UCSD-AML1 (cell line): ENCODE measurements around the gene STEAP3.
A peak's percentile ranks its signal among the peaks of the same experiment; 100 is the strongest.

ENCODE experiments used
- DNase-seq: peaks from one replicate; lab custom pipeline; 2025; ENCODE audit not compliant: unreplicated experiment; lab: John Stamatoyannopoulos, UW

The STEAP3 gene

GRCh38 chr2:119225105-119225865 is 1.7 kb downstream of the STEAP3 start:
- no peak for DNase-seq

GRCh38 chr2:119225926-119226325 is 2.3 kb downstream of the STEAP3 start:
- DNase-seq, result no peak

DNA sequence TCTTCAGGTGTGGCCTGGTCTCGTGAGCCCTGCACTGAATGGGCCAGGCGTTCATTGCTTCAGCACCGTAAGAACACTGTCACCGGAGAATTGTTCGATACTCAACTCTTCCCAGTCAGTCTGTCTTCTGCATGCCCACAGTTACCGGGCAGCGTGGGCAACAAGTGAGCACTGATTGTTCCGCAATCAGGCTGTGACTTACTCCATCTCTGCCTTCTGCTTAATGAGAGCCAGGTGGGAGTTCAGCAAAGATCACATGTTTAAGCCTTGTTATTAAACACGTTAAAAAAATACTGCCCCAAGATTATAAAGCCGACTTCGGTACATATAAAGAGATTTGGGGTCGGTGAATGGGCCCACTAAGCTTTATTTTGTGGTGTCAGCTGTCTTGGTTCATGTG is 3.7 kb downstream of the STEAP3 start:
- no peak for DNase-seq

- no peak for DNase-seq
Measured at GRCh38 chr2:119228136-119228535, 4.5 kb downstream of the STEAP3 start.

DNA sequence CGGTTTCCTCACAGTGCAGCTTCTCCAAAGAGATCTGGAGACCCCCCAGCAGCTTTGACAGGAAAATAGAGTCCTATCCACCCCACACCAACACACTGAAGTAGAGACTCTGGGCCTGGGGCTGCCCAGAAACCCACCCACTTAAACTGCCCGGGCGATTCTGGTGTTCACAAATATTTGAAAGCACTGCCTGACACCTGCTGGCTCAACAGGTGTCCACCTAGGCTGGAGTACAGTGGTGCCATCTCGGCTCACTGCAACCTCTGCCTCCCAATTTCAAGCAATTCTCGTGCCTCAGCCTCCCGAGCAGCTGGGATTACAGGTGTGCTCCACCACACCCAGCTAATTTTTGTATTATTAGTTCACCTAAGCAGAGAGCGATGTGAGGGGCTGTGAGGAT is 5.3 kb downstream of the STEAP3 start:
- no peak for DNase-seq

- no peak for DNase-seq
Measured at GRCh38 chr2:119229716-119230115, 6.1 kb downstream of the STEAP3 start.

DNA sequence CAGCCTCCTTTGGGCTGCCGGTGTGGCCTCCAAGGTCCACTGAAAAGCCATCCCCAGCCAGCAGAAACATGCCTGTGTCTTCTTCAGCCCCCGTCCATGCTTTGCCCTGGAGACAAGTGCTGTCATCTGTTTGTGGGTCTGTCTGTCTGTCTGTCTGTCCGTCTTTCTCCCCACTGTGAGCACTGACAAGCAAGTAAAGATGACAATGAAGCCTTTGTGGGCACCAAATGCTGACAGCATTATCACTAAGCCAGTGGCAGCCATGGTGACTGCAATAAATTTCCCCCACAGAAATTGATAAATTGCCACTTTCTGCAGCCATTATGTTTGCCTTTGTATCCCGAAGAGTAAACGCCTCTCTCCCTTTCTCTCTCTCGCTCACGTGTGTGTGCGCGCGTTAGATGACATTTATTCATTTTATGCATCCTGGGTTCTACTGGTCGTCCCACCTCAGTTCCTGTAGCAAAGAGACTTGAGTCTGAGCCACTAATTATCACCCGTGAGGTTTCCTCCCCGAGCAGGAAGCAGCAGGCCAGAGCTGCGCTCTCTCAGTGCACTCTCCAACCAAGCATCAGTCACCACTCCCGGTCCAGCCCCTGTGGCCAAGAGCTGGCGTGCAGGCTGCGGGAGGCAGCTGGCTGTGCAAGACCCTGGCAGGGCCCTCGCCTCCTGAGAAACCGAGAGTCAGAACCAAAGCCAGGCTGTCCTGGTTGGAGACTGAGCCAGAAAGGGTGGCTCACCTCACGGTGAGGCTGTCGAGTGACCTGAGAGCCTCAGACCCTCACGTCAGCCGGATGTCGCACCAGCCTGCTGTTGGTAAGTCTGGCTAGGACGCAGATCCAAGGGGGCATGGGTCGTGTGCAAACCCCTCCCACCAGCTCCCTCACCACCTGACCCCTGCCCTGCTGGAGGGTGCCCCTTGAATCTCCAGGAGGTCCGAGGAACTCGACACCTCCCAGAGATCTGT is 6.9 kb downstream of the STEAP3 start:
- peak; percentile 31 for DNase-seq

GRCh38 chr2:119231975-119232665 is 8.5 kb downstream of the STEAP3 start:
- no peak for DNase-seq

DNA sequence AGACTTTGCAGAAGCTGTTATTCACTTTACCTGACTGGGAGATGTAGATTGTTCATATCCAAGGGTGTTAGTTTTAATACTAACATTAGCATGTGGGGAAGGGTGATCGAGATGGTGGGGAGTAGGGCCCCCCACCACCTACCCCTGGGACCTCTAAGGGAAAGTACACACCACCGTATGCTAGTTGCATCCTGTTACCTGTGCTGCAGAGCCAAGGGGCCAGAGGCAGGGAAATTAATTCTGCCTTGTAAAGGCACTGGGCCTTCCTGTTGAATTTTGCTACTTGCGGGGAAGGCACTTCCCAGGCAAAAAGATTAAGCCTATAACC is 9.0 kb downstream of the STEAP3 start:
- no peak for DNase-seq

DNA sequence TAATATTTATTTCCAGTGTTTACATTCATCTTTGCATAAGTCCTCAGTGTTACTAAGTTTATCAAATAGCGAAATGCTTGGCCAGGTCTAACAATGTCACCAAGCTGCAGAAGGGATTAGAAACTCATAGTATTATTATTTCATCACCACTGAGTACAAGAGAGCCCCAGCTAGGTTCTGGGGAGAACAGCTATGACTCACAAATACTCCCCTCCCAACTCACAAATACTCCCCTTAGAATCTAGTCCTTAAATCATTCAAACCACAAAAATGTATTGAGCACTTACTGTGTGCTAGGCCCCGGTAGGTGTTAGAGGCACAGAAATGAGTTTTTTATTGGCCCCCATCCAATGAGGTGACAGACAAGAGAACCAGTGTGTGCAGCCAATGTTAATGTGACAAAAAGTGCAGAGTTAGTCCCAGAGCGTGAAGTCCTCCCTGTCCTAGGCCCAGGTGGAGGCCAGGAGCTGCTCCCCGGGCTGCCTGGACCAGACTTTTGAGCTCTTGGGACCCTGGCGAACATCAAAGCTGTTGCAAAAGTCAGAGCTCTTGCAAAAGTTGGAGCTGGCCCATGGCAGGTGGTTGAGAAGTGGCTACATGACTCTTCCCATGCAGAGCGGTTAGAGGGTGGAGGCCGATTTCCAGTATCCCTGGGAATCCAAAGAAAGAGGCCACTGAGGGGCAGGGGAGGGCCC is 9.8 kb downstream of the STEAP3 start:
- DNase-seq, result no peak

DNA sequence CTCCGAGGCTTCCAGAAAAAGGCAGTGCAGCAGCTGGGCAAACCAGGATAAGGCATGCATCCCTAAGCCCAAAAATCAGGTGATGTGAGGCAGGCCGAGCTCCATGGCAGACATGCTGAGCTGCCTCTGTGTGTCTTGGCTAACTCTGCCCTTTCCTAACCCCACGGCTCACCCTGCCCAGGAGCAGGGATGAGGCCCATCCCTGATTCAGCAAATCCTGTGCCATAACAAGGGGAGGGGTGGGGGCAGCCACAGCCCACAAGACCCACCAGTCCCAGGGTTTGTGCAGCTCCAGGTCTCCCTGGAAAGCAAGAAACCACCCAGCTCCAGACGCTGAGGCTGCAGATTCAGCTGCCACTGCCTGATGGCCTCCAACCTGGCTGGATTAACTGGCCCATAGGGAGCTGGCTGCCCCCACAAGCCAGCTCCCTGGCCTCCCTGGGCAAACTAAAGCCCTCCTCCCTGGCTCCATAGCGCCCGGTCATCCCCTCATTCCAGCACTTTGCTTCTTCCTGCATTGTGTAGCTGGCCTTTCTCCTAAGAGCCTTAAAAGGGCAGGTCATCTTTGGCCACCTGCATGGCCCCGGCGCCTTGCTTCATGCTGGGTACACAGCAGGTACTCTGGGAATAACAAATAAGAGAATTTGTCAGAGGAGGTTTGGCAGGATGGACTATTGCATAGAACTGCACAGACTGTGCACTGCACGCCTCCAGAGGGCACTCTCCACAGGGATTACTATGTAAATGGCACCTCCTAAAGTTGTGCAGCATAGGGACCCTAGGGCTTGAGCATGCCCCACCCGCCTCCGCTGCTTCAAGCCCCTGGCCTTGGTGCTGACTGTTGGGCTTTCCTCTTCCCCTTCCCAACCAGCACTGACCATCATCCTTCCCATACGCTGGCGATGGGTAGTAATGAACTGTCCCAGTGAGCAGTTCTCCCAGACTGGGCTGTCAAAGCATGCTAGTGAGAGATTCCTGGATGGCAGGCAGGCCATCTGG is 10.7 kb downstream of the STEAP3 start:
- peak; percentile 24 for DNase-seq

GRCh38 chr2:119236796-119237195 is 13.2 kb downstream of the STEAP3 start:
- no peak for DNase-seq

DNA sequence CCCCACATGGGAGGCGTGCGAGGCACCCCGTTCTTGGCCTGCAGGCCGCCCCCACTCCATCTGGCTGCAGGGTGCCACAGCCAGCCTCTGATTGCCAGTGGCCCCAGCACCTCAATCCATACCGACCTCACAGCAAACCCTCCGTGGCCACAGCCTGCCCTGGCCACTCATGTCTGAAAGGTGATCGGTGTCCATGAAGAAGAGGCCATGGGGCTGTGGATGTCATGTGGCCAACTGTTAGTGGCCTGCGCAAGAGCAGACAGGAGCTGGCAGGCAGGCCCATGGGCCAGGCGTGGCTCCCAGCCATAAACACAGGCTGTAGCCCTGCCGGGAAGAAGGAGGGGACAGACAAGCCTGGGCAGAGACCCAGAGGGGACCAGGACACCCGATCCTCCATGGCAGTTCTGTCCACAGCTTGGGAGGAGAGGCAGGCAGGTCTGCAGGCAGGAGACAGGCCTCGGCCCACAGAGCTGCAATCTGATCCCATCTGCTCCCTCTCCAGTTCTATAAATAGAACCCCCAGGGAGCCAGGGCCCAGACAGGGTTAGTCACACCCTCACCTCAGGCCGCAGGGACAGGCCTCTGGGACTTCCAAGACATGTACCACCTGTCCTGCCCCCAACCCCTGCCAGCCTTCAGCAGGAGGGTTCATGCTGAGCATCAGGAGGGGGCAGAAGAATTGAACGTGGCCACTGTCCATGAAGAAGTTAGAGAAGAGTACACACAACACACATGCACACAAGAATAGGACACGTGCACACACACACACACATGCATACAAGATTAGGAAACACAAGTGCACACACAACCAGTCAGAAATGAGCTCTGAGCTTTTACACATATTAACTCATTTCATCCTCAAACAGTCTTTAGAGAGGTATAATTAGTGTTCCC is 16.9 kb downstream of the STEAP3 start:
- DNase-seq, result no peak

DNA sequence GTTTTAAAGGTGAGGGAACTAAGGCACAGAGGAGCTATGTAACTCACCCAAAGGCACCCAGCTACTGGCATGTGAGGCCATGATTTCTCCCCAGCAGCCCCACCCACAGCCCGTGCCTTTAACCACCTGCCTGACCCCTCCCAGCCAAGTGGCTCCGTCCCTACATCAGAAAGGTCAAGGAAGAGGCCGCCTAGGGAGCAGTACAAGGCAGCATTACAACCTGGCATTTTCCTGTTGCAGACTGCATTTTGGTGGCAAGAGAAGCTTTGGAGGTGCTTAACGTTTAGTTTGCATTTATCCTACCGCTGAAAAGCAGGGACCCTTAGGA is 17.5 kb downstream of the STEAP3 start:
- no peak for DNase-seq

DNA sequence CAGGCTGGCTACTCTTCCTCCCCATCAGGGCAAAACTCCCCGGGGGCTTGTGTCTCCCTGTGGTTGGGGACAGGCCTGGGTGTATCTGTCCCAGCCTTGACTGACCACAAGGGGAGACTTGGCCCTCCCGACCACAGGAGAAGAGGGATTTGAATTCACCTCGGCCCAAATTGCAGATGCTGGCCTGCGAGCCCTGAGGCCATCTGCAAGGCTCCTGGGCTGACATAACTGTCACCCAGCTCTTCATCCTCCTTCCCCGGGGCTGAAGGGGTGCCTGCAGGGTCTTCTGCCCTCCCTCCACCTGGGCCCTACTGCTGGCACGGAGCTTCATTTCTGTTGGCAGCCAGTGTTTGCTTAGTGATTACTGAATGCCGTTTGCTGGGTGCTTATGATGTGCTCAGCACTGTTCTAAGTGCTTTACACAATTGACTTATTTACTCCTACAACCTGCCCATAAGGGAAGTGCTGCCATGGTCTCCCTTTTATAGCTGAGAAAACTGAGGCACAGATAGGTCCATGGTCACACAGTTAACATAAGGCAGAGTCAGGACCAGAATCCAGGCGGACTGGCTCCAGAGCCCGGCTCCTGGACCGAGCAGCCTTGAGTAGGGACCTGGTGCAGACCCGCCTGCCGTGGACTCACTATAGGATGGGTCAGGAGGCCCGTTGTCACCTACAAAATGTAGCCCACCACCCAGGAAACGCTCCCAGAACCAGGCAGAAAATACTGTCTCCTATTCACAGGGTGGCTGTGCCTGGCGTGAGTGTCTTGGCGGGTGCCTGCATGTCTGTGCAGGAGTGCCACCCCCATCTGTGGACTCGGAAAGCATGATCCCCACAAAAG is 18.9 kb downstream of the STEAP3 start:
- no peak for DNase-seq

DNA sequence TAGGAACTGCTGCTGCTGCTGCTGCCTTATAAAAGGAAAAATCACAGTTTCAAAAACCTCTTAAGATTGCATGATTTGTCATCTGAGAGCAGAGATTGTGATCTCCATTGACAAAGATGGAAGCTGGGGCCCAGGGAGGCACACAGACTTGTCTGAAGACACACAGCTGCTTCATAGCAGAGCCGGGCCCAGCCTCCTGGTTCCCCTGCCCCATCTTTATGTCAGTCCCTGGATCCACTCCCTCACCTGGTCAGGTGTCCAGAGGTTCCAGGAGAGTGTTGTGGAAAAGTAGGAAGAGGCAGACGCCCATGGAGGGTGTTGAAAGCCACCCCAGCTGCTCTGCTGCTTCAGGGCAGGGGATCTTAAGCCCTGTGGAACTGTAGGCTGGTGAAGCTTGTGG is 20.0 kb downstream of the STEAP3 start:
- no peak for DNase-seq

DNA sequence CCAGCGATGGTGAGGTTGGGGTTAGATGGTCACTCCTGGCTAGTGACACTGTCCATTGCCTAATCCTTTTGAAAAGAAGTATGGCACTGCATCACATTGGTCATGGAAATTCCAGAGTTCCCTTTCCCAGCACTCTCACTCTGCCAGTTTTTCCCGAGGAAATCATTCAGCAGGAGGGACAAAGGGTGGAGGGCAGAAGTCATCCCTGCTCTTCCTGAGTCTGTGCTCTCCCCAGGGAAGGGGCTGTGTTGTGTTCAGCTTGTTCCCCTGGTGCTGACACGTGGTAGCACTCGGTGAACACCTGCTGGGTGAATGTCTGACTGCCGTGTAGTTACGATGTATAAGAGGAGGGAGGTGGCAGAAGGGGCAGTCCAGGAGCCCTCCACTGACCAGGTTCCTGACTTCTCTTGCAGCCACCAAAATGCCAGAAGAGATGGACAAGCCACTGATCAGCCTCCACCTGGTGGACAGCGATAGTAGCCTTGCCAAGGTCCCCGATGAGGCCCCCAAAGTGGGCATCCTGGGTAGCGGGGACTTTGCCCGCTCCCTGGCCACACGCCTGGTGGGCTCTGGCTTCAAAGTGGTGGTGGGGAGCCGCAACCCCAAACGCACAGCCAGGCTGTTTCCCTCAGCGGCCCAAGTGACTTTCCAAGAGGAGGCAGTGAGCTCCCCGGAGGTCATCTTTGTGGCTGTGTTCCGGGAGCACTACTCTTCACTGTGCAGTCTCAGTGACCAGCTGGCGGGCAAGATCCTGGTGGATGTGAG is 21.6 kb downstream of the STEAP3 start:
- DNase-seq, result no peak
